ENCODE results near the gene OGFOD2.
A peak's percentile ranks its signal among the peaks of the same experiment; 100 is the strongest.

OGFOD2 gene

DNA sequence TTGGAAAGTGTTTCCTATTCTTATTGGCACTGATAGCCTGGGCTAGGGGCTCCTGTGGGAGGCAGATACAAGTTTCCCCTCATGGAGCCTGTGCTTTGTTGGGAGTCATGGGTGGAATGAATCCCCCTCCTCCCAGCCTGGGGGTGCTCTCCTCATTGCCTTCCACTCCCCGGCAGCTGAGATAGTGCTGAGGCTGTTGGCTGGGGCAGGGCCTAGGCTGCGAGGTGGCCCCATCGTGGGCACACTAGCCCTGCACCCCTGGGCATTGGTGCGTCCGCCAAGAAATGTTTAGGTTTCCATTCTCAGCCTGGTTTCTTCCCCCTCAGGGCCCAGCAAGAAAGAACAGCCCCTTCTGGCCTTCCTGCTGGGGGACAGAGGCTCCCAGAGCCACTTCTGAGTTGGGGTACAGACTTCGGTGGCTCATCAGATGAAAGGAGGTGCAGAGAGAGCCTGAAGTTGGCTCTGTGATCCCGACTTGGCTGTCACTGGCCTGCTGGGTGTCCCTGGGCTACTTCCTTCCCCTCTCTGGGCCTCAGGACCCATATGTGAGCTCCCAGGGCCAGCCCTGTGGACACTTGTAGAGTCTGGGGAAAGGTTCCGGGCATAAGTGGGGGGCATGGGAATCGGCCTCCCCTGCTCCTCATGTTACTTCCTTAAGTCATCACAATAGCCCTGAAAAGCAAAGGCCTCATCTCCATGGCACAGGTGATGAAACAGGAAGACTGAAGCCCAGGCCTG is 2.8 kb downstream of the OGFOD2 start:
- no peak for DNase-seq

DNA sequence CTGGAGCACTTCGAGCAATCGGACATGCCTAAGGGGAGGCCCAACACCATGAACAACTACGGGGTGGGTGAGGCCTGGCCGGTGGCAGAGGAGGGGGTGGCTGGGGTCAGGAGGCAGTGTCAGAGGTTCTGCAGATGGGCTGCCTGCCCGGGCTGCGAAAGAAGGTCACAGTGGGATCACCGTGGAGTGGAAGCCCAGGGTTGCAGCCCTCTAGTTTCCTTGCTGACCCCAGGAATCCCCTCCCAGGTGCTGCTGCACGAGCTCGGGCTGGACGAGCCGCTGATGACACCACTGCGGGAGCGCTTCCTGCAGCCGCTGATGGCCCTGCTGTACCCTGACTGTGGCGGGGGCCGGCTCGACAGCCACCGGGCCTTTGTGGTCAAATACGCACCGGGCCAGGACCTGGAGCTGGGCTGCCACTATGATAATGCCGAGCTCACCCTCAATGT is 3.5 kb downstream of the OGFOD2 start:
- DNase-seq = no peak

DNA sequence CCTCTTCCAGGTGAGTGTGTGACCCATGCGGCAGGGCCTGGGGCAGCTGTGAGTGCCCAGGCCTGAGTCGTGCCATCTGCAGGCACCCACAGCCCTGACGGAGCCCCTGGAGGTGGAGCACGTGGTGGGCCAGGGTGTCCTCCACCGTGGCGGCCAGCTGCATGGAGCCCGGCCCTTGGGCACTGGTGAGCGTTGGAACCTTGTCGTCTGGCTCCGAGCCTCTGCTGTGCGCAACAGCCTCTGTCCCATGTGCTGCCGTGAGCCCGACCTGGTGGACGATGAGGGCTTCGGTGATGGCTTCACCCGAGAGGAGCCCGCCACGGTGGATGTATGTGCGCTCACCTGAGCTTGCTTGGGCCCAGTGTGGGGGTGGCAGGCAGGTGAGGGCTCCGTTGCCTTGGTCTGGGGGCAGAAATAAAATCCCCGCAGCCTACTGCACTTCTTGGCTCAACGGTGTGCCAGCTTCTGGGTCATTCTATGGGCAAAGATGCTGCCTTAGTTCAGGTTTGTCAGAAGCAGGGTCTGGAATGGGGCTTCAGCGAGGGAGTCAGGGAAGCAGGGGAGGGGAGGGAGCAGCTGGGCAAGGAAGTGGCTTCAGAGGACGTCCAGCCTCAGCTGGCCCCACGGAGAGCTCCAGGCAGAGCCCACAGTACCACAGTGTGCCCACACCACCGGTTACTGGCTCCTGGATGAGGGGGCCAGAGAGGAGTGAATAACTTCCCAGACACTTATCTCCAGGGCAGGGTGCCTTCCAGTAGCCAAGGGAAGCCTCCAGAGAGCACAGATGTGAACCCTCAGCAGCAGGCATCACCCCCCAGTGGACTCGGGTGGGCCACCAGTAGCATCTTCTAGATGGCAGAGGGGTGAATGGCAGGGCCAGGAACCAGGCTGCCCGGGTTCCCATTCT is 4.2 kb downstream of the OGFOD2 start:
- DNase-seq = no peak

- no peak for DNase-seq
Measured at GRCh38 chr12:122979908-122980182, 4.8 kb downstream of the OGFOD2 start.

DNA sequence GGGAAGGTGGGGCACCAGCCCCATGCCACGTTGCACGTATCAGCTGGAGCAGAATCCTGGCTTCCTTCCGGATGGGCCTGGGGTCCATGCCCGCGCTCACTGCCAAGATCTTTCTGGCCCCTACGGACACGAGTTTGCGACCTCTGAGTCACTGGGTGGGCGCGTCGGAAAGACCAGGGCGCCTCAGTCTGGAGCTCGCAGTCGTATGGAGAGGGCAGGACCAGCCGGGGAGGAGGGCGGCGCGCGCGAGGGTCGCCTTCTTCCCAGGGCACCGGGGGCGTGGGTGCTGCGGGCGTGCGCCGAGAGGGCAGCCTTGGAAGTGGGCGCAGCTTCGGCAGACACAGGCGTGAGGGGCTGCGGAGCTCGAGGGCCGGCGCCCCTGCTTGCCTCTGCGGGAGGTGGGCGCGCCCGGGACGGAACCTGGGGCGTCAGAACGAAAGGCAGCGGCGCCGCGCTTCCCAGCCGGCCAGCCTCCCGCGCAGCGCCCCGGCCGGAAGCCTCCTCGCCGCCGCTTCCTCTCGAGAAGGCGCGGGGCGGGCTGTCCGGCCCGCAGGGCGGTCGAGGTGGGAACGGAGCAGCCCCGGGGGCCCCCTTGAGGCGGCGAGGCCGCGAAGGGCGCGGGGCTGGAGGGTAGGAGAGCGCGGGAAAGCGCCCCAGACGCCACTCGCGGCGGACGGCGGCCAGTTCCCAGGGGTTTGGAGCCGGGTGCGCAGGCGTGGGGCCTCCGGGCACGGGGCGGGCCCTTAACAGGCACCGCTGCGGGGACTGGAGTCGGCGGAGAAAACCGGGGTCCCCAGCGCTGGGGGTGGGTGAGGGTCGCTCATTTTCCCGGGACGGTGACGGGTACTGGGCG is 5.4 kb downstream of the OGFOD2 start, which contains the start of gene ARL6IP4:
Gene ARL6IP4 (plus strand): TSS at position 499 of the 853 bp plus-strand sequence. CDS start 459 bp downstream, outside the sequence.
- DNase-seq = peak; percentile 74

- no peak for DNase-seq
Measured at GRCh38 chr12:122981036-122981471, 6.0 kb downstream of the OGFOD2 start.

DNA sequence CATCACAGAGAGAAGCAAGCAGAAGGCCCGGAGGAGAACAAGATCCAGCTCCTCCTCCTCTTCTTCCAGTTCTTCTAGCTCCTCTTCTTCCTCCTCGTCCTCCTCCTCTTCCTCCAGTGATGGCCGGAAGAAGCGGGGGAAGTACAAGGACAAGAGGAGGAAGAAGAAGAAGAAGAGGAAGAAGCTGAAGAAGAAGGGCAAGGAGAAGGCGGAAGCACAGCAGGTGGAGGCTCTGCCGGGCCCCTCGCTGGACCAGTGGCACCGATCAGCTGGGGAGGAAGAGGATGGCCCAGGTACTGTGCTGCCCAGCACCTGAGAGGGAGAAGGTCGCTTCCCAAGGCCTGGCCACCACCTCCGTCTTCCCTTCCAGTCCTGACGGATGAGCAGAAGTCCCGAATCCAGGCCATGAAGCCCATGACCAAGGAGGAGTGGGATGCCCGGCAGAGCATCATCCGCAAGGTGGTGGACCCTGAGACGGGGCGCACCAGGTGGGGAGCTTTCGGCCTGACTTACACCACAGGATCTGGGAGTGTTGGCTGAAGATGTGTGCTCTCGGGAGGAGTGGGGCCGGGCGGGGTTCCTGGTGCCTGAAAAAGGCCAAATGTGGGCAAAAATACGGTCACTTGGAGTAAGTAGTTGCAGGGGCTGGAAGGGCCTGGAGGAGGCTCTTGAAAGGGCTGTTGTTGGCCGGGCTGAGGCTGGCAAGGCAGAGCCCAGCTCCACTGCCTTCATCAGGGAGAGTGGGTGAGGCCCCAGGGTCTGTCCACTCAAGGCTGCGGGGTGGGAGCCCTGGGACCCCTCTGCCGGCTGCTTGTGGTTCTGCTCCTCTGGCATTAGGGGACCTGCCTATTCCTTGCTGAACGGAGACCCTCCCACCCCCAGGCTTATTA is 6.8 kb downstream of the OGFOD2 start:
- DNase-seq = no peak

DNA sequence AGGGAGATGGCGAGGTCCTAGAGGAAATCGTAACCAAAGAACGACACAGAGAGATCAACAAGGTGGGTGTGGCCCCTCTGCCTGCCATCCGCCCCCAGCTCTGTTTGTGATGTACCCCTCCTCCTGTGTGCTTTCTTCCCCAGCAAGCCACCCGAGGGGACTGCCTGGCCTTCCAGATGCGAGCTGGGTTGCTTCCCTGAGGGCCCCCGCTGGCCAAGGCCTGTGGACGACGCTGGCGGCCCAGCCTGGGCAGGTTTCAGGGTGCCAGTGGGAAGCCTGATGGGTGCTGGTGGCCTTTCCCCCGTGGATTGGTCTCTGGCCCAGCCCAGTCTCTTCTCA is 7.4 kb downstream of the OGFOD2 start:
- DNase-seq = no peak

- no peak for DNase-seq
Measured at GRCh38 chr12:122982963-122983788, 8.1 kb downstream of the OGFOD2 start.

- DNase-seq = no peak
Measured at GRCh38 chr12:122983789-122984515, 8.9 kb downstream of the OGFOD2 start.

DNA sequence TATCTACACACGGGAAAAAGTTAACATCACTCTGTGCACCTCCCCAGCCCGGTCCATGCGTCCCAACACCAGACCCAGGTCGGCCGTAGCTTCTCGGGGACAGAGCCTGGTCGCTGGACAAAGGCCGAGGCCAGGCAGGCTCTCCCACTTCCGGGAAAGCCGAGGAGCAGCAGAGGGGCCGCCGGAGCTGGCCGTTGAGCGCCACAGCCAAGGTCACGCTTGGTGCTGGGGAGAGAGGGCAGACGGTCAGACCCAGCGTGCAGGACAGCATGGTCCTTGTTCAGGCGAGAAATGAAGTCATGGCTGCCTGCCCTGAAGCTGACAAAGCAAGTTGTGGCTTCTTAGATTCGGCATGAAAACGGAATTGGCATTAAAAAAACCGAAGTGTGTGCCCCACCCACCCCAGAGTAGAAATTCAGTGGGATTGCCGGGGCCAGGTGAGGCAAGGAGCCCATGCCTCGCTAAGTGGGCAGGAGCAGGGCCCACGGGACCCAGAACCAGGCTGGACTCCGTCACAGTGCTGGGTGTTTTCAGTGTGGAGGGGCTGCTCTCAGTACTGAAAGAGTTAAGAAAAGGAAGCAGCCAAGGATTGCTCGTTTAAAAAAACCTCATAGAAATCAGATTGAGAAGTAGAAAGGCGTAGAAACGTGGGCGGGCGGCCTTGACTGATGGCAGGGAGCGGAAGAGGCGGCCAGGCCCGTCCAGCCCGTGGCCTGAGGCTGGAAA is 9.7 kb downstream of the OGFOD2 start:
- no peak for DNase-seq

GRCh38 chr12:122985338-122986257 is 10.6 kb downstream of the OGFOD2 start:
- DNase-seq = no peak

DNA sequence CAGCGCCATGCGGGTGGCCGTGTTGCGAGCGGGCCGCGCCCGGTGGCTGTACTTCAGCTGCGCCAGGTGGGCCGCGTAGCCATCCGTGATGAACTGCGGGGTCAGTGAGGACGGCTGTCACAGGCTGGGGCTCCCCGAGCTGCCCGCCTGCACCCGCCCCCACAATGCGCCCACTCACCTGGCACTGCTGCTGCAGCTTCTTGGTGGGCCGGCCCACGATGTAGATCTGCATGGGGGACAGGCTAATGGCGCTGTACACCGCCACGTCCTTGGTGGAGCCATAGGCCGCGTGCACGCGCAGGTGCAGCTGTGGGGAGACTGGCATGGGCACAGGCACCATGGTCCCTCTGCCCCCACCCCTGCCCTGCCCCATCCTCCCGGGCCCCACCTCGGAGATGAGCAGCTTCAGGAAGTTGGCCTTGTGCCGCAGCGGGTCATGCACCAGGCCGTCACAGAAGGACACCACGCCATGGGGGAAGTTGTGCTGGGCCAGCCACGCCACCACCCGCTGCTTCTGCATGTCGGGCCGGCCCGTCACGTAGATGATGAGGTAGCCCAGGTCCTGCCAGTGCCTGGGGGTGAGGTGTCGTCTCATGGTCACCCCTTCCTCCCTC is 11.3 kb downstream of the OGFOD2 start:
- no peak for DNase-seq

DNA sequence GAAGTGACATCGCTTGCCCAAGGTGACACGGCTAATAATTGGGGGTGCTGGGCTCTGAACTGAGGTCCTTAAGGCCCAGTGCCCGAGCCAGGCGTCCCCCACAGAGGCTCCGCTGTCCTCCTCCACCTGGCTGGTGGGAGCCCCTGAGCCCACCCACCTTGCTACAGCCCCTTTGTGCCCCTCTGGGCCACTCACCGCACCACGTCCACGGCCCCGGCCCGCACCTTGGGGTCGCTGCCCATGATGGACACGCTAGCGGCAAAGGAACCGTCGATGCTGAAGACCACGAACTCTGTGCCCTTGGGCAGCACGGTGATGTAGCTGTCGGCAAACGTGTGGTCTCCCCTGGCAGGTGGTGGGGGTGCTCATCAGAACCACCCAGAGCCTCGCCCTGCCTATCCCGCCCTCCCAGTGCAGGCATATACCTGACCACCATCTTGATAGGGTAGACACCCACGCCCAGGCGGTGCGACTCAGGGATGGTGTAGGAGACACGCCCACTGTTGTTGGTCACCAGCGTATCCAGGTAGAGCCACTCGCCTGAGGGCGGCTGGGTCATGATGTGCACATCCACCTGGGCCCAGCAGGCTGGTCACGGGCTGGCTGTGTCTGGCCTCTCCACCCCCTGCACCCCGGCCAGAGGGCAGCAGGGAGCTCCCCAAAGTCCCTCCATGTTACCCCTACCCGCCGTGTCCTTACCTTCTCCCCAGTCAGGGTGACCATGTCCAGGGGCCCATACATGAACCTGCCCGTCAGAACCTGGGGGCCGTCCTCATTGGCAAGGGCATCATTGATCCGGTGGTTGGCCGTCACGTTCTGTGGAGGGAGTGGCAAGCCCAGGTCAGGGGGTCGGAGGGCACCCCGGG is 12.3 kb downstream of the OGFOD2 start:
- DNase-seq = no peak

- no peak for DNase-seq
Measured at GRCh38 chr12:122988036-122988435, 13.0 kb downstream of the OGFOD2 start.

GRCh38 chr12:122988612-122989212 is 13.7 kb downstream of the OGFOD2 start:
- DNase-seq = no peak
